ENCODE measurements around the gene SPDEF.

- TF ChIP-seq CTCF (optimal IDR thresholded peaks at IDR 0.05 in 1 of 3, IDR thresholded peaks at IDR 0.05 in 1 of 3, conservative IDR thresholded peaks at IDR 0.05 in 1 of 3; ENCODE audit: extremely low read depth in 1 of 3, insufficient read depth in 2 of 3, low read length in 3 of 3) (no peak), EZH2 (IDR thresholded peaks at IDR 0.05; ENCODE audit: low read length) (no peak)
These were observed 44.7 kb upstream of the SPDEF start for GRCh38 chr6:34600796-34601195.
